Loucy (cell line): ENCODE measurements around the gene CTIF.

Experiments used
- H2AFZ ChIP-seq: fragments of 200-600 bp; sonication (generic); 2 replicates; pipeline ENCODE4 v1.6.0; 2016; ENCODE audit warnings: antibody characterized with exemption, mild to moderate bottlenecking, low read length, moderate library complexity
- H3F3A ChIP-seq: fragments of 200-600 bp; 2 replicates; pipeline ENCODE4 v1.6.0; 2016; ENCODE audit warnings: antibody characterized with exemption, low read depth, mild to moderate bottlenecking
- H3K27me3 ChIP-seq: fragments of 200-600 bp; sonication (generic); 2 replicates; pipeline ENCODE4 v1.6.1; 2014; ENCODE audit warnings: low read length, mild to moderate bottlenecking; ENCODE audit not compliant: insufficient read depth, poor library complexity, severe bottlenecking
- H3K36me3 ChIP-seq: fragments of 200-600 bp; sonication (generic); 2 replicates; pipeline ENCODE4 v1.6.1; 2016; ENCODE audit warnings: low read length; ENCODE audit not compliant: insufficient read depth
- H3K4me1 ChIP-seq: fragments of 200-600 bp; sonication (generic); 2 replicates; pipeline ENCODE4 v1.5.1; 2014; ENCODE audit warnings: low read length, mild to moderate bottlenecking; ENCODE audit not compliant: insufficient read depth, poor library complexity, severe bottlenecking
- H3K4me2 ChIP-seq: fragments of 200-600 bp; sonication (generic); 2 replicates; pipeline ENCODE4 v1.6.0; 2014; ENCODE audit warnings: antibody characterized with exemption, low read length, low read depth, mild to moderate bottlenecking; ENCODE audit not compliant: poor library complexity, severe bottlenecking
- H3K4me3 ChIP-seq: fragments of 200-600 bp; sonication (generic); 2 replicates; pipeline ENCODE4 v1.5.1; 2014; ENCODE audit warnings: low read length, mild to moderate bottlenecking, mixed read lengths; ENCODE audit not compliant: poor library complexity, severe bottlenecking
- H3K79me2 ChIP-seq: fragments of 200-600 bp; sonication (generic); 2 replicates; pipeline ENCODE4 v1.6.1; 2014; ENCODE audit warnings: low read length; ENCODE audit not compliant: insufficient read depth
- H3K9ac ChIP-seq: fragments of 200-600 bp; sonication (generic); 2 replicates; pipeline ENCODE4 v1.6.0; 2014; ENCODE audit warnings: mild to moderate bottlenecking, low read depth, low read length, moderate library complexity; ENCODE audit not compliant: poor library complexity, severe bottlenecking
- H3K9me2 ChIP-seq: fragments of 200-600 bp; sonication (generic); replicated peaks from 2 replicates; pipeline ENCODE4 v1.6.1; 2016; ENCODE audit warnings: low read depth, low read length, mixed read lengths
- H3K9me3 ChIP-seq: fragments of 200-600 bp; sonication (generic); 2 replicates; pipeline ENCODE4 v1.6.1; 2014; ENCODE audit warnings: mild to moderate bottlenecking, antibody characterized with exemption, low read length, low read depth; ENCODE audit not compliant: insufficient read depth
- H4K20me1 ChIP-seq: fragments of 200-600 bp; sonication (generic); 2 replicates; pipeline ENCODE4 v1.6.0; 2014; ENCODE audit warnings: antibody characterized with exemption, low read length, mild to moderate bottlenecking; ENCODE audit not compliant: insufficient read depth, poor library complexity, severe bottlenecking
- CTCF ChIP-seq: fragments of 200-600 bp; sonication (generic); conservative IDR thresholded peaks from 2 replicates; pipeline ENCODE4 v1.5.1; 2014; ENCODE audit warnings: mild to moderate bottlenecking, antibody characterized with exemption, low read length
- EZH2phosphoT487 ChIP-seq: fragments of 200-600 bp; IDR thresholded peaks from 2 replicates; pipeline ENCODE4 v1.6.1; 2018; ENCODE audit warnings: antibody characterized with exemption, mild to moderate bottlenecking, moderate library complexity, borderline replicate concordance

The CTIF gene

GRCh38 chr18:48531082-48531403 lies 7.8 kb upstream of the CTIF start:
- no peak overlapping the region for H3K4me2 ChIP-seq
- H3K4me1 ChIP-seq, result peaks cover 29% of the 10 kb centered on the region
- H3K9me2 ChIP-seq, result no peaks in the 10 kb centered on the region
- no peaks in the 10 kb centered on the region for H3K27me3 ChIP-seq
- no peak overlapping the region for H3K9ac ChIP-seq
- H2AFZ ChIP-seq, result no peak overlapping the region
- H3K4me3 ChIP-seq, result no peak overlapping the region
- TF ChIP-seq CTCF (no peak), EZH2phosphoT487 (no peak)
- H3K9me3 ChIP-seq, result no peaks in the 10 kb centered on the region
- no peaks in the 10 kb centered on the region for H3K79me2 ChIP-seq
- 0 out of 2 replicates have a peak, but pooled peaks cover 4% of the 10 kb centered on the region for H3F3A ChIP-seq
- H3K36me3 ChIP-seq, result no peaks in the 10 kb centered on the region
- no peaks in the 10 kb centered on the region for H4K20me1 ChIP-seq

GRCh38 chr18:48531908-48532307 lies 6.9 kb upstream of the CTIF start:
- Histone ChIP-seq H3K9me2 (no peaks in the 10 kb centered on the region), H2AFZ (no peak overlapping the region), H3K4me3 (no peak overlapping the region), H3K4me2 (no peak overlapping the region), H3K36me3 (no peaks in the 10 kb centered on the region), H3K79me2 (no peaks in the 10 kb centered on the region), H3K9ac (no peak overlapping the region), H3K27me3 (no peaks in the 10 kb centered on the region), H3K4me1 (peaks cover 29% of the 10 kb centered on the region), H4K20me1 (no peaks in the 10 kb centered on the region), H3F3A (0 out of 2 replicates have a peak, but pooled peaks cover 4% of the 10 kb centered on the region), H3K9me3 (no peaks in the 10 kb centered on the region)
- TF ChIP-seq CTCF (no peak), EZH2phosphoT487 (no peak)

GRCh38 chr18:48533340-48534070 lies 5.3 kb upstream of the CTIF start:
- Histone ChIP-seq H3K4me2 (peak overlapping the region; percentile 48), H3K9me3 (no peaks in the 10 kb centered on the region), H3K4me1 (peaks cover 30% of the 10 kb centered on the region), H3K79me2 (no peaks in the 10 kb centered on the region), H3F3A (0 out of 2 replicates have a peak, but pooled peaks cover 4% of the 10 kb centered on the region), H3K36me3 (no peaks in the 10 kb centered on the region), H4K20me1 (no peaks in the 10 kb centered on the region), H2AFZ (peak overlapping the region; percentile 69), H3K27me3 (no peaks in the 10 kb centered on the region), H3K9me2 (no peaks in the 10 kb centered on the region), H3K9ac (peak overlapping the region; percentile 7), H3K4me3 (no peak overlapping the region)
- TF ChIP-seq EZH2phosphoT487, result no peak
- TF ChIP-seq CTCF, result no peak
